ENCODE data around the gene GALNT16. TPM values are rescaled to one million over a fixed set of nuclear protein-coding genes. Genes with fewer than 3 reads are reported as not detected.

Gene GALNT16
- total and polyA plus RNA-seq, 2 donors (not counting 3 experiments of a cell fraction or from before 2014, with no cell fraction given), result 0.39 to 0.49 TPM

DNA sequence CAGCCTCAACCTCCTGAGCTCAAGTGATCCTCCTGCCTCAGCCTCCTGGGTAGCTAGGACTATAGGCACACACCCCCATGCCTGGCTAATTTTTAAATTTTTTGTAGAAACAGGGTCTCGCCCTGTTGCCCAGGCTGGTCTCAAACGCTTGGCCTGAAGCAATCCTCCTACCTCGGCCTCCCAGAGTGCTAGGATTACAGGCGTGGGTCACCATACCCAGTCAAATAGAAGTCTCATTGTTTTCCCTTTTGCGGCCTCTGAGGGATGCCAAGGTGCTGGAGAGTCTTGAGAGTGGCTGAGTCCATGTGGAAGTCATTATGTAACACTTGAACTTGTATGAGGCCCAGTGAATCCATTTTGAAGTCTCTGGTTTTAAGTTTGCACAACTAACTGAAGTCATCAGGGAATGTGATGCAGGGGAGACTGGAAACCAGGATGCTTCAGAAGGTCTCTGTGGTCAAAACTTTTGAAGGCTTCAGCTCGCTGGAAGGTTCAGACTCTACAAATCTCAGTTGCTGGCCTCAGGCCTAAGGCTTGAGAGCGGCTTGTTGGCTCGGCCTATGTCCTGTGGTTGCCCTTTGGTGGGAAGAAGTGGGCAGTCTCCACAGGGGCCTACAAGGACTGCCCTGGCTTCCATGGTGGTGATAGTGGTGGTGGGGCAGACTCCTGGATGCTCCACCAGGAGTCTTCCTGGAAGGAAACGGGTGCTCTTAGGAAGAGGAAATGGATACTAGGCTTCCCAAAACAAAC is 29.2 kb downstream of the GALNT16 start:
- no peak for TF ChIP-seq EZH2 (IDR thresholded peaks at IDR 0.05; ENCODE audit: borderline replicate concordance, low read depth, low read length, severe bottlenecking)
- Histone ChIP-seq H3K9ac (replicated peaks; ENCODE audit: extremely low read depth, insufficient read depth, low read length) (no peak overlapping the region), H3K4me1 (ENCODE audit: control insufficient read depth, extremely low read depth, insufficient read depth, low read length) (no peaks in the 10 kb centered on the region), H2AFZ (ENCODE audit: low read depth, low read length) (no peak overlapping the region), H3K27ac (ENCODE audit: insufficient read depth, low read depth, low read length) (no peak overlapping the region), H3K4me3 (replicated peaks in 1 of 3; ENCODE audit: insufficient read depth in 1 of 3, low read depth in 1 of 3, low read length in 3 of 3) (no peak overlapping the region), H3K9me1 (replicated peaks; ENCODE audit: control insufficient read depth, extremely low read depth, insufficient read depth, low read length) (no peaks in the 10 kb centered on the region), H4K20me1 (replicated peaks; ENCODE audit: control insufficient read depth, extremely low read depth, insufficient read depth, low read length) (no peaks in the 10 kb centered on the region), H3K4me2 (ENCODE audit: insufficient read depth, low read length) (no peak overlapping the region), H3K9me3 (replicated peaks; ENCODE audit: control insufficient read depth, insufficient read depth, low read length) (no peaks in the 10 kb centered on the region), H3K36me3 (ENCODE audit: control insufficient read depth in 2 of 2, extremely low read depth in 1 of 2, insufficient read depth in 2 of 2, low read length in 2 of 2) (no peaks in the 10 kb centered on the region), H3K79me2 (ENCODE audit: control insufficient read depth, insufficient read depth, low read length) (no peaks in the 10 kb centered on the region), H3K27me3 (ENCODE audit: control insufficient read depth in 2 of 2, insufficient read depth in 2 of 2, low read length in 2 of 2) (no peaks in the 10 kb centered on the region)
- dilution Hi-C loops (cut with MboI; ENCODE audit: extremely low pct_ligation_motif_present, low sequenced_read_pairs), result no loop called here
- ChIA-PET CTCF (interaction anchor here (1.0 kb wide), 1 partner anchor 16 kb away, joined by 3 read pairs; no protein-coding TSS in a partner anchor), POLR2A (no interaction called here)
- no TSS peak for BruUV-seq (replicated peaks)
- DNase-seq (ENCODE audit: low read depth, low spot score) (no peak), FAIRE-seq (no peak)
- intact Hi-C loops (cut with micrococcal nuclease), result loop anchor here (1.0 to 5.0 kb wide), 2 partner anchors 47 to 160 kb away; no protein-coding TSS in a partner anchor

DNA sequence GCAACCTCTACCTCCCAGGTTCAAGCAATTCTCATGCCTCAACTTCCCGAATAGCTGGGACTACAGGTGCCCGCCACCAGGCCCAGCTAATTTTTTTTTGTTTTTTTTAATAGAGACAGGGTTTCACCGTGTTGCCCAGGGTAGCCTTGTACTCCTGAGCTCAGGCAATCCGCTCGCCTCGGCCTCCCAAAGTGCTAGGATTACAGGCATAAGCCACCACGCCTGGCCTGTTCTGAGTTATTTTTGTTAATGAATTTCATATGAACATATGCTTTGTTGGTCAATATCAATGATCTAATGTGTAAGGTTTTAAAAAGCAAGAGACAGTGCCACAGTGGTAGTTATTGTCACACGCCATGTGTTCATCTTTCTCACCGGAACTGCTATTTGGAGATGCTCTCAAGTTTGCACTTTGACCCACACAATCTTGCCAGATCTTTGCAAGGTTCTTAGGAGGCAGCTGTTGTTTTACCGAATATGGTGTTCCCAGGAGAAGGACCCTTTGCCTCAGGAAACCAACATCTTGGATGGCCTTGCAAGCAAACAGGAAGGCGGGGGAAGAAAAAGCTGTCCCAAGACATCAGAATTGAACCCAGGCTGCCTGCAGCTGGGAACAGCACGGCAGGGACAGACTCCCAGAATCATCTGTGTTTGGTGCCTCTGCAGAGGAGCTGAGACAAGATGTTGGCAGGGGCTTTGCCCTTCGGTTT is 30.0 kb downstream of the GALNT16 start:
- no peak overlapping the region for H3K4me3 ChIP-seq (replicated peaks in 1 of 3; ENCODE audit: insufficient read depth in 1 of 3, low read depth in 1 of 3, low read length in 3 of 3)
- no peak for FAIRE-seq
- H3K4me1 ChIP-seq (ENCODE audit: control insufficient read depth, extremely low read depth, insufficient read depth, low read length), result no peaks in the 10 kb centered on the region
- no peaks in the 10 kb centered on the region for H3K79me2 ChIP-seq (ENCODE audit: control insufficient read depth, insufficient read depth, low read length)
- ChIA-PET POLR2A (no interaction called here), CTCF (interaction anchor here (0.8 kb wide), 1 partner anchor 29 kb away, joined by 3 read pairs; no protein-coding TSS in a partner anchor)
- H3K36me3 ChIP-seq (ENCODE audit: control insufficient read depth in 2 of 2, extremely low read depth in 1 of 2, insufficient read depth in 2 of 2, low read length in 2 of 2), result no peaks in the 10 kb centered on the region
- no peaks in the 10 kb centered on the region for H4K20me1 ChIP-seq (replicated peaks; ENCODE audit: control insufficient read depth, extremely low read depth, insufficient read depth, low read length)
- intact Hi-C loops (cut with micrococcal nuclease), result loop anchor here (5.0 kb wide), 1 partner anchor 48 kb away; no protein-coding TSS in a partner anchor
- dilution Hi-C loops (cut with MboI; ENCODE audit: extremely low pct_ligation_motif_present, low sequenced_read_pairs), result no loop called here
- DNase-seq (ENCODE audit: low read depth, low spot score), result no peak
- BruUV-seq (replicated peaks), result no TSS peak
- H3K4me2 ChIP-seq (ENCODE audit: insufficient read depth, low read length), result no peak overlapping the region
- no peaks in the 10 kb centered on the region for H3K27me3 ChIP-seq (ENCODE audit: control insufficient read depth in 2 of 2, insufficient read depth in 2 of 2, low read length in 2 of 2)
- H3K9me3 ChIP-seq (replicated peaks; ENCODE audit: control insufficient read depth, insufficient read depth, low read length), result no peaks in the 10 kb centered on the region
- H3K27ac ChIP-seq (ENCODE audit: insufficient read depth, low read depth, low read length), result no peak overlapping the region
- no peak for TF ChIP-seq MYC (IDR thresholded peaks at IDR 0.05; ENCODE audit: low read depth, low read length)
- no peak for TF ChIP-seq FOS (IDR thresholded peaks at IDR 0.05; ENCODE audit: borderline replicate concordance, insufficient read depth, low read length)
- no peak for TF ChIP-seq POLR2A (IDR thresholded peaks at IDR 0.05; ENCODE audit: low read depth, low read length)
- no peak for TF ChIP-seq EZH2 (IDR thresholded peaks at IDR 0.05; ENCODE audit: borderline replicate concordance, low read depth, low read length, severe bottlenecking)
- no peak for TF ChIP-seq CTCF (IDR thresholded peaks at IDR 0.05; ENCODE audit: extremely low read depth in 1 of 2, insufficient read depth in 1 of 2, low read depth in 1 of 2, low read length in 2 of 2)
- no peak for TF ChIP-seq POLR2AphosphoS5 (IDR thresholded peaks at IDR 0.05; ENCODE audit: insufficient read depth, low read depth, low read length)
- TF ChIP-seq GATA2 (IDR thresholded peaks at IDR 0.05; ENCODE audit: insufficient read depth, insufficient read length, low read depth, low read length), result no peak
- TF ChIP-seq, protein P1, sequence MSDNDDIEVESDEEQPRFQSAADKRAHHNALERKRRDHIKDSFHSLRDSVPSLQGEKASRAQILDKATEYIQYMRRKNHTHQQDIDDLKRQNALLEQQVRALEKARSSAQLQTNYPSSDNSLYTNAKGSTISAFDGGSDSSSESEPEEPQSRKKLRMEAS (IDR thresholded peaks at IDR 0.05; ENCODE audit: insufficient read depth, insufficient read length), result no peak
- no peak for TF ChIP-seq JUN (IDR thresholded peaks at IDR 0.05; ENCODE audit: borderline replicate concordance, insufficient read depth, insufficient read length, low read depth)
- no peak overlapping the region for H2AFZ ChIP-seq (ENCODE audit: low read depth, low read length)
- H3K9ac ChIP-seq (replicated peaks; ENCODE audit: extremely low read depth, insufficient read depth, low read length), result no peak overlapping the region
- H3K9me1 ChIP-seq (replicated peaks; ENCODE audit: control insufficient read depth, extremely low read depth, insufficient read depth, low read length), result no peaks in the 10 kb centered on the region

Data from endothelial cell of umbilical vein (primary cell).